ENCODE data around the gene CTNNBL1.
"Not testable (repeated sequence)": the region's sequence is repeated elsewhere in the genome, so short reads cannot be mapped to it uniquely, and the experiment has no call there.

The CTNNBL1 gene

GRCh38 chr20:37657924-37658804, 35.7 kb upstream of the CTNNBL1 start:
- H2AFZ ChIP-seq (ENCODE audit: low read depth), result no peak overlapping the region
- no peaks in the 10 kb centered on the region for H3K36me3 ChIP-seq (ENCODE audit: insufficient read depth)
- H3K27me3 ChIP-seq (ENCODE audit: insufficient read depth, low read depth), result no peaks in the 10 kb centered on the region
- no peaks in the 10 kb centered on the region for H3K4me1 ChIP-seq (ENCODE audit: low read depth, poor library complexity, severe bottlenecking)
- no peak overlapping the region for H3K4me2 ChIP-seq
- H3K27ac ChIP-seq, result no peak overlapping the region
- no peak overlapping the region for H3K9ac ChIP-seq
- no peaks in the 10 kb centered on the region for H3K79me2 ChIP-seq (ENCODE audit: insufficient read depth, low read depth)
- H3K4me3 ChIP-seq (IDR thresholded peaks at IDR 0.05; ENCODE audit: insufficient read depth, low read depth, low read length), result no peak overlapping the region
- no peaks in the 10 kb centered on the region for H4K20me1 ChIP-seq (ENCODE audit: insufficient read depth)
- no peak for TF ChIP-seq CTCF (conservative IDR thresholded peaks at IDR 0.05; ENCODE audit: low read depth, low read length)

GRCh38 chr20:37661519-37661918, 32.3 kb upstream of the CTNNBL1 start:
- TF ChIP-seq CTCF (conservative IDR thresholded peaks at IDR 0.05; ENCODE audit: low read depth, low read length), result no peak
- H3K27me3 ChIP-seq (ENCODE audit: insufficient read depth, low read depth), result no peaks in the 10 kb centered on the region
- H3K4me3 ChIP-seq (IDR thresholded peaks at IDR 0.05; ENCODE audit: insufficient read depth, low read depth, low read length), result no peak overlapping the region
- H4K20me1 ChIP-seq (ENCODE audit: insufficient read depth), result no peaks in the 10 kb centered on the region
- no peak overlapping the region for H3K9ac ChIP-seq
- no peaks in the 10 kb centered on the region for H3K4me1 ChIP-seq (ENCODE audit: low read depth, poor library complexity, severe bottlenecking)
- no peaks in the 10 kb centered on the region for H3K79me2 ChIP-seq (ENCODE audit: insufficient read depth, low read depth)
- no peak overlapping the region for H2AFZ ChIP-seq (ENCODE audit: low read depth)
- H3K36me3 ChIP-seq (ENCODE audit: insufficient read depth), result no peaks in the 10 kb centered on the region
- H3K27ac ChIP-seq, result no peak overlapping the region
- H3K4me2 ChIP-seq, result no peak overlapping the region

GRCh38 chr20:37662308-37662707, 31.5 kb upstream of the CTNNBL1 start:
- H2AFZ ChIP-seq (ENCODE audit: low read depth), result no peak overlapping the region
- H3K36me3 ChIP-seq (ENCODE audit: insufficient read depth), result no peaks in the 10 kb centered on the region
- no peaks in the 10 kb centered on the region for H3K4me1 ChIP-seq (ENCODE audit: low read depth, poor library complexity, severe bottlenecking)
- TF ChIP-seq CTCF (conservative IDR thresholded peaks at IDR 0.05; ENCODE audit: low read depth, low read length), result no peak
- no peak overlapping the region for H3K4me2 ChIP-seq
- H3K27me3 ChIP-seq (ENCODE audit: insufficient read depth, low read depth), result no peaks in the 10 kb centered on the region
- H3K79me2 ChIP-seq (ENCODE audit: insufficient read depth, low read depth), result no peaks in the 10 kb centered on the region
- no peak overlapping the region for H3K4me3 ChIP-seq (IDR thresholded peaks at IDR 0.05; ENCODE audit: insufficient read depth, low read depth, low read length)
- H3K9ac ChIP-seq, result no peak overlapping the region
- H3K27ac ChIP-seq, result no peak overlapping the region
- H4K20me1 ChIP-seq (ENCODE audit: insufficient read depth), result no peaks in the 10 kb centered on the region

GRCh38 chr20:37664595-37664994, 29.2 kb upstream of the CTNNBL1 start:
- H3K27ac ChIP-seq; H3K36me3 ChIP-seq (ENCODE audit: insufficient read depth); H3K27me3 ChIP-seq (ENCODE audit: insufficient read depth, low read depth); H3K4me3 ChIP-seq (IDR thresholded peaks at IDR 0.05; ENCODE audit: insufficient read depth, low read depth, low read length); H4K20me1 ChIP-seq (ENCODE audit: insufficient read depth); H3K79me2 ChIP-seq (ENCODE audit: insufficient read depth, low read depth); H3K9ac ChIP-seq; H3K4me2 ChIP-seq; H3K4me1 ChIP-seq (ENCODE audit: low read depth, poor library complexity, severe bottlenecking); H2AFZ ChIP-seq (ENCODE audit: low read depth): not testable (repeated sequence)

GRCh38 chr20:37668166-37668565, 25.7 kb upstream of the CTNNBL1 start:
- Histone ChIP-seq H3K36me3 (ENCODE audit: insufficient read depth) (no peaks in the 10 kb centered on the region), H3K4me1 (ENCODE audit: low read depth, poor library complexity, severe bottlenecking) (no peaks in the 10 kb centered on the region), H3K27ac (no peak overlapping the region), H3K79me2 (ENCODE audit: insufficient read depth, low read depth) (no peaks in the 10 kb centered on the region), H4K20me1 (ENCODE audit: insufficient read depth) (no peaks in the 10 kb centered on the region), H3K4me2 (no peak overlapping the region), H3K9ac (no peak overlapping the region), H3K27me3 (ENCODE audit: insufficient read depth, low read depth) (no peaks in the 10 kb centered on the region), H3K4me3 (IDR thresholded peaks at IDR 0.05; ENCODE audit: insufficient read depth, low read depth, low read length) (no peak overlapping the region), H2AFZ (ENCODE audit: low read depth) (no peak overlapping the region)
- no peak for TF ChIP-seq CTCF (conservative IDR thresholded peaks at IDR 0.05; ENCODE audit: low read depth, low read length)
